ENCODE data around the gene SPATA20.

DNA sequence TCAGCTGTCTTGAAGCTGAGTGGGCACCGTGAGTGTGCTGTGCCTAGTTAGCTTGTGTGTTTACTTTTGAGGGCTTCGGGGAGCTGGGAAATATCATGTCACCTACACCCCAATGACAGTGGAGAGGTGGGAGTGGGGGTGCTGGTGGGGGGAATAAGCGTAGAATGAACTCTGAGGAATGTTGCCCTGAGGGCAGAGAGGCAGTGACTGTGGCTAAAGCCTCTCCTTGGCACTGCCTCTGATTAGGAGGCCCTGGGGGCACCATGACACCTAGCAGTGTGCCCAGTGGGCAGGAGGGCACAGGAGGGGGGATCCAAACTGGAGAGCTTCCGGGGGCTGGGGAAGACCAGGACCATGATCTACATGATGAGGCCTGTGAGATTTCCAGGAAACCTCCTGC lies 38.4 kb downstream of the SPATA20 start:
- TF ChIP-seq, protein P1, sequence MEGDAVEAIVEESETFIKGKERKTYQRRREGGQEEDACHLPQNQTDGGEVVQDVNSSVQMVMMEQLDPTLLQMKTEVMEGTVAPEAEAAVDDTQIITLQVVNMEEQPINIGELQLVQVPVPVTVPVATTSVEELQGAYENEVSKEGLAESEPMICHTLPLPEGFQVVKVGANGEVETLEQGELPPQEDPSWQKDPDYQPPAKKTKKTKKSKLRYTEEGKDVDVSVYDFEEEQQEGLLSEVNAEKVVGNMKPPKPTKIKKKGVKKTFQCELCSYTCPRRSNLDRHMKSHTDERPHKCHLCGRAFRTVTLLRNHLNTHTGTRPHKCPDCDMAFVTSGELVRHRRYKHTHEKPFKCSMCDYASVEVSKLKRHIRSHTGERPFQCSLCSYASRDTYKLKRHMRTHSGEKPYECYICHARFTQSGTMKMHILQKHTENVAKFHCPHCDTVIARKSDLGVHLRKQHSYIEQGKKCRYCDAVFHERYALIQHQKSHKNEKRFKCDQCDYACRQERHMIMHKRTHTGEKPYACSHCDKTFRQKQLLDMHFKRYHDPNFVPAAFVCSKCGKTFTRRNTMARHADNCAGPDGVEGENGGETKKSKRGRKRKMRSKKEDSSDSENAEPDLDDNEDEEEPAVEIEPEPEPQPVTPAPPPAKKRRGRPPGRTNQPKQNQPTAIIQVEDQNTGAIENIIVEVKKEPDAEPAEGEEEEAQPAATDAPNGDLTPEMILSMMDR (IDR thresholded peaks at IDR 0.05 in 4 of 5, conservative IDR thresholded peaks at IDR 0.05 in 1 of 5), result no peak
- TF ChIP-seq POLR2A (IDR thresholded peaks at IDR 0.05), result no peak
